Lower leg skin (tissue), 4 donors: ENCODE results near the gene DHX57. TPM values are rescaled to one million over a fixed set of nuclear protein-coding genes. Genes with fewer than 3 reads are reported as not detected.
A peak's percentile ranks its signal among the peaks of the same experiment; 100 is the strongest.

Experiments used
- DNase-seq, 2 donors: peaks; one replicate each; pipeline ENCODE4 v3.0.0-alpha.2; 2019; ENCODE audit warnings: low spot score in 2 of 2
- H3K4me3 ChIP-seq: fragments of 200-600 bp; sonication (generic); 2 replicates; pipeline ENCODE4 v1.5.1; 2017; ENCODE audit warnings: mild to moderate bottlenecking, low read depth; ENCODE audit not compliant: poor library complexity, severe bottlenecking
- POLR2A ChIP-seq, 2 donors: fragments of 450-650 bp; IDR thresholded peaks; one replicate each; pipeline ENCODE4 v1.6.1; 2016 to 2017; ENCODE audit warnings: antibody characterized with exemption in 2 of 2, mild to moderate bottlenecking in 1 of 2, moderate library complexity in 1 of 2
- WGBS, 2 donors: methylation state at CpG; one replicate each; pipeline ENCODE4 v1.1.5; 2018; 5-methylcytosine and 5-hydroxymethylcytosine counted together
- intact Hi-C: fragments of 100-400 bp; cut with DNase I; formaldehyde crosslinking; loops from one replicate; pipeline ENCODE4 v1.15.0; 2023; ENCODE audit warnings: low total_unique reads
- total RNA-seq, 4 donors: library from RNA; depleted of rRNA; stranded (reverse); fragments of >200 nt; gene quantifications; one replicate each; pipeline ENCODE4 v1.1.0, GENCODE V29; 2016
- TF ChIP-seq, protein P1 (sequence below), 3 donors: fragments of 450-650 bp; IDR thresholded peaks; one replicate each; pipeline ENCODE4 v1.5.1; 2016; ENCODE audit warnings: antibody characterized with exemption in 3 of 3, mild to moderate bottlenecking in 3 of 3, moderate library complexity in 2 of 3

Gene DHX57
- total RNA-seq, 4 donors from 2014 or later, result 6.8 to 19.9 (median 15.8) TPM

DNA sequence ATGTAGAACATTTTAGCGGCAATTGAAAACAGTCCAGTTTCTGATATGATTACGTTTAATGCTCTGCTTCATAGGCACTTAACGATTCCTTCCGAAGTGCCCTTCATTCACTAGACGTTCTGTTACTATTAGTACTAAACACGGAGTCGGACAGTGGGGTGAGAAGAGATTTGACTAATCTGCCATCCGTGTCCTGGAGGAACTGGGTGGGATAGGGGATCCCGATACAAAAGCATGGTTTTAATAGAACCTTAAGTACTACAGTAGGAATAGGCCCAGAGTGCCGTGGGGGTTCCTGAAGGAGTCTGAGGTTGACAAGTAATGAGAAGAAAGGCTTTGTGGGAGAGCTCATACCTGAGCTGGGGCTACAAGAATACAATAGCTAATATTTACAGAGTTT is 673 bp upstream of the DHX57 start:
- TF ChIP-seq, protein P1, sequence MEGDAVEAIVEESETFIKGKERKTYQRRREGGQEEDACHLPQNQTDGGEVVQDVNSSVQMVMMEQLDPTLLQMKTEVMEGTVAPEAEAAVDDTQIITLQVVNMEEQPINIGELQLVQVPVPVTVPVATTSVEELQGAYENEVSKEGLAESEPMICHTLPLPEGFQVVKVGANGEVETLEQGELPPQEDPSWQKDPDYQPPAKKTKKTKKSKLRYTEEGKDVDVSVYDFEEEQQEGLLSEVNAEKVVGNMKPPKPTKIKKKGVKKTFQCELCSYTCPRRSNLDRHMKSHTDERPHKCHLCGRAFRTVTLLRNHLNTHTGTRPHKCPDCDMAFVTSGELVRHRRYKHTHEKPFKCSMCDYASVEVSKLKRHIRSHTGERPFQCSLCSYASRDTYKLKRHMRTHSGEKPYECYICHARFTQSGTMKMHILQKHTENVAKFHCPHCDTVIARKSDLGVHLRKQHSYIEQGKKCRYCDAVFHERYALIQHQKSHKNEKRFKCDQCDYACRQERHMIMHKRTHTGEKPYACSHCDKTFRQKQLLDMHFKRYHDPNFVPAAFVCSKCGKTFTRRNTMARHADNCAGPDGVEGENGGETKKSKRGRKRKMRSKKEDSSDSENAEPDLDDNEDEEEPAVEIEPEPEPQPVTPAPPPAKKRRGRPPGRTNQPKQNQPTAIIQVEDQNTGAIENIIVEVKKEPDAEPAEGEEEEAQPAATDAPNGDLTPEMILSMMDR (IDR thresholded peaks at IDR 0.05), result no peak
- no peak for TF ChIP-seq POLR2A (IDR thresholded peaks at IDR 0.05)
- intact Hi-C loops, result no loop called here
- WGBS, 2 donors, result 19 to 26% methylated on average over 10 of the region's 10 CpGs
- peak overlapping the region; percentile 71 for H3K4me3 ChIP-seq
- no peak for DNase-seq

DNA sequence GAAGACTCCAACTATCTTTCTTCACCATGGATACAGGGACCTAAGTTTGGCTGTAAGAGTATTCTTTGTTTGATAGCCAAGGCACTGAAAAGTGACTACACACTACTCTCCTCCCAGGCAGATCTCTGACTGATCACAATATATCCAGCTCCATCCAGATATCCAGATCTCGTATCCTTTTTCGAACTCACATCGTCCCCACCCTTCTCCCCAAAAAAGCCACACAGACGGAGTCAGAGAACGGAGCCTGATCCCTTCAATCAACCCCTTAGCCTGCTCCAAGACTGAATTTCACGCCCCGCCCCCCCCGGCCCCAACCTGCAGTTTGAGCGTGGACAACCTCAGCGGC is 533 bp downstream of the DHX57 start:
- peak overlapping the region; percentile 71 for H3K4me3 ChIP-seq
- WGBS, 2 donors, result 0 to 1% methylated on average over 10 of the region's 10 CpGs
- DNase-seq, result no peak
- intact Hi-C loops, result no loop called here
- TF ChIP-seq POLR2A (IDR thresholded peaks at IDR 0.05), result no peak
- TF ChIP-seq, protein P1 (IDR thresholded peaks at IDR 0.05), result no peak

DNA sequence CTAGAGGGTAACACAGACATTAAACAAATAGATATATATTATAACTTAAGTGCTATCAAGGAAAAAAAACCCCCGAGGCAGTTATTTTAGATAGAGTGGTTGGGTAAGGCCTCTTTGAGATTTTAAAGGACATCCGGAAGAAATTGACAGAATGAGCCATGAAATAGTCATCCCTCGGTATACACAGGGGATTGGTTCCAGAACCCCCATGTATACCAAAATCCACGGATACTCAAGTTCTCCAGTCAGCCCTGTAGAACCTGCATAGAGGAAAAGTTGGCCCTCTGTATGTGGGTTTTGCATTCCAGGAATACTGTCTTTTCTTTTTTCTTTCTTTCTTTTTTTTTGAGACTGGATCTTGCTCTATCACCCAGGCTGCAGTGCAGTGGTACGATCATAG is 2.0 kb downstream of the DHX57 start:
- WGBS, 2 donors, result 76% methylated on average over 5 of the region's 5 CpGs
- DNase-seq, result no peak
- TF ChIP-seq, protein P1 (IDR thresholded peaks at IDR 0.05), result no peak
- no peak for TF ChIP-seq POLR2A (IDR thresholded peaks at IDR 0.05)
- intact Hi-C loops, result no loop called here
- H3K4me3 ChIP-seq, result no peak overlapping the region

GRCh38 chr2:38871432-38871831 is 4.3 kb downstream of the DHX57 start:
- intact Hi-C loops, result no loop called here
- 97 to 99% methylated on average over 3 of the region's 3 CpGs for whole genome bisulfite sequencing, 2 donors
- no peak for DNase-seq
- TF ChIP-seq, protein P1 (IDR thresholded peaks at IDR 0.05), result no peak
- no peak for TF ChIP-seq POLR2A (IDR thresholded peaks at IDR 0.05)
- no peak overlapping the region for H3K4me3 ChIP-seq

- DNase-seq, result no peak
- 82 to 89% methylated on average over 3 of the region's 3 CpGs for WGBS, 2 donors
- no peak for TF ChIP-seq POLR2A (IDR thresholded peaks at IDR 0.05)
- TF ChIP-seq, protein P1 (IDR thresholded peaks at IDR 0.05), result no peak
- intact Hi-C loops, result no loop called here
- no peak overlapping the region for H3K4me3 ChIP-seq
These were observed 8.8 kb downstream of the DHX57 start for GRCh38 chr2:38866773-38867443.
